PFSK-1 (cell line): ENCODE data around the gene NEDD4L.

ENCODE experiments used
- POLR2AphosphoS5 ChIP-seq: IDR thresholded peaks from 2 replicates; pipeline ENCODE4 v1.6.1; 2012; ENCODE audit warnings: low read depth, mild to moderate bottlenecking, control low read depth, low read length, moderate library complexity
- TAF1 ChIP-seq: IDR thresholded peaks from 2 replicates; pipeline ENCODE4 v1.6.1; 2012; ENCODE audit warnings: low read length, control low read depth, borderline replicate concordance; ENCODE audit not compliant: insufficient read depth

DNA sequence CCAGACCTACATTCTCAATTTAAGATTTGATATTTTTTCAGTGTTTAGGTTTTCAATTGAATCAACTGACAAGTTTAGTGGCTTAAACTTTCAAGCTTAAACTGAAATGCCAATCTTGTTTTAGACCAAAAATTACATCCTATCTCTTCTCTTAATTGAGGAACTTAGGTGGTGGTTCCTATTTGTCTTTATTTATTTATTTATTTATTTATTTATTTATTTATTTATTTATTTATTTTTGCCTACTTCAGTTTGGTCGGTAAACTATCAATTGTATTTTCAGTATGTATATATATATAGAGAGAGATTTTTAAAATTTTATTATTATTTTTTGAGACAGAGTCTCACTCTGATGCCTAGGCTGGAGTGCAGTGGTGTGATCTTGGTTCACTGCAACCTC is 68.1 kb downstream of the NEDD4L start:
- TF ChIP-seq POLR2AphosphoS5 (no peak), TAF1 (no peak)
